NB4 (cell line): ENCODE results near the gene TSPAN11.

Experiments
- POLR2A ChIP-seq: IDR thresholded peaks from 2 replicates; pipeline ENCODE4 v1.6.1; 2011; ENCODE audit warnings: mild to moderate bottlenecking; ENCODE audit not compliant: insufficient read length; ENCODE audit errors: extremely low read depth
- TF ChIP-seq, protein P1 (sequence below): IDR thresholded peaks from one replicate; pipeline ENCODE4 v1.5.1; 2012; ENCODE audit warnings: low read depth, low read length

DNA sequence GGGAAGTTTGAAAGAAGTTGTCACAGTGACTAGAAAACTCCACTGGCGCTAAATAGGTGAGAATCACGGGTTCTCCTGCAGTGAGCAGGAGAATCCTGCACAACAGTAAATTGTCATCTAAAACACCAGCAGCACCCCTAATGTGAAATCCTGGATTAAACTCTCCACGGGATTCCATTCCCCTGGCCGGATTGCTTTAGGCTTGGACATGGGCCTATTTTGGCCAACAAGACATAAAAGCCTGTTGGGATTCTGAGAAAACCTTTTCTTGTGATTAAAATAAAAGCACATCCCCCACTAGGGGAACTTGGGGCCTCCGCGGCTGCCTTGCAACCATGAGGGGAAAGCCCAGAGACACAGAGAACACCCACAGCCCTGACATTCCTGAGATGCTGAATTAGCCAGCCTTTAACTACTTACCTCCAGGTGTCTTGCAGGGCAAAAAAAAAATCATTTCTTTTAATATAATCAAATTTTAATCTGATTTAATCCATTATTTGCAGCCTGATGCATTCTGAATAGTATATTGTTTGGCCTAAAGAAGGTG, 21.0 kb upstream of the TSPAN11 start:
- TF ChIP-seq, protein P1, sequence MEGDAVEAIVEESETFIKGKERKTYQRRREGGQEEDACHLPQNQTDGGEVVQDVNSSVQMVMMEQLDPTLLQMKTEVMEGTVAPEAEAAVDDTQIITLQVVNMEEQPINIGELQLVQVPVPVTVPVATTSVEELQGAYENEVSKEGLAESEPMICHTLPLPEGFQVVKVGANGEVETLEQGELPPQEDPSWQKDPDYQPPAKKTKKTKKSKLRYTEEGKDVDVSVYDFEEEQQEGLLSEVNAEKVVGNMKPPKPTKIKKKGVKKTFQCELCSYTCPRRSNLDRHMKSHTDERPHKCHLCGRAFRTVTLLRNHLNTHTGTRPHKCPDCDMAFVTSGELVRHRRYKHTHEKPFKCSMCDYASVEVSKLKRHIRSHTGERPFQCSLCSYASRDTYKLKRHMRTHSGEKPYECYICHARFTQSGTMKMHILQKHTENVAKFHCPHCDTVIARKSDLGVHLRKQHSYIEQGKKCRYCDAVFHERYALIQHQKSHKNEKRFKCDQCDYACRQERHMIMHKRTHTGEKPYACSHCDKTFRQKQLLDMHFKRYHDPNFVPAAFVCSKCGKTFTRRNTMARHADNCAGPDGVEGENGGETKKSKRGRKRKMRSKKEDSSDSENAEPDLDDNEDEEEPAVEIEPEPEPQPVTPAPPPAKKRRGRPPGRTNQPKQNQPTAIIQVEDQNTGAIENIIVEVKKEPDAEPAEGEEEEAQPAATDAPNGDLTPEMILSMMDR, result no peak
- no peak for TF ChIP-seq POLR2A
